WTC11 (cell line): ENCODE results near the gene DMTF1. TPM values are rescaled to one million over a fixed set of nuclear protein-coding genes. Genes with fewer than 3 reads are reported as not detected.

Source experiments
- ATAC-seq: fragments of 200-7000 bp; cut with Tn5 transposase; 2 replicates; pipeline ENCODE4 v1.10.0; 2021; ENCODE audit warnings: mild to moderate bottlenecking, moderate library complexity
- CTCF ChIA-PET: fragments of 300-600 bp; sonication (Branson Sonifier 250); formaldehyde crosslinking; loops from one replicate; lab custom pipeline; 2021; ENCODE audit warnings: antibody characterized with exemption; lab: Charles Lee
- POLR2A ChIA-PET: fragments of 350-600 bp; sonication (Branson Sonifier 250); formaldehyde crosslinking; loops from one replicate; lab custom pipeline; 2021; ENCODE audit warnings: antibody characterized with exemption; lab: Charles Lee
- DNase-seq: peaks from one replicate; pipeline ENCODE4 v3.0.0; 2021; ENCODE audit warnings: low spot score
- H3K27ac Mint-ChIP-seq: 2 replicates; pipeline ENCODE4 v1.8.0; 2021; ENCODE audit warnings: mixed read lengths
- H3K27me3 Mint-ChIP-seq: 2 replicates; pipeline ENCODE4 v1.8.0; 2021; ENCODE audit warnings: low read depth, mild to moderate bottlenecking, moderate library complexity, mixed read lengths
- H3K36me3 Mint-ChIP-seq: 2 replicates; pipeline ENCODE4 v1.8.0; 2021; ENCODE audit warnings: mixed read lengths
- H3K4me1 Mint-ChIP-seq: 2 replicates; pipeline ENCODE4 v1.8.0; 2022; ENCODE audit warnings: mixed read lengths
- H3K4me3 Mint-ChIP-seq: 2 replicates; pipeline ENCODE4 v1.8.0; 2021; ENCODE audit warnings: mild to moderate bottlenecking, moderate library complexity, mixed read lengths
- H3K9me3 Mint-ChIP-seq: 2 replicates; pipeline ENCODE4 v1.8.0; 2021; ENCODE audit warnings: mixed read lengths
- AR ChIP-seq: fragments of 250-450 bp; sonication (Bioruptor Pico); IDR thresholded peaks from 2 replicates; pipeline ENCODE4 v1.9.0; 2021; ENCODE audit warnings: mild to moderate bottlenecking
- CTCF ChIP-seq: fragments of 200-600 bp; IDR thresholded peaks from 2 replicates; pipeline ENCODE4 v1.8.0; 2022; ENCODE audit warnings: antibody characterized with exemption
- E2F1 ChIP-seq: sonication (generic); formaldehyde crosslinking; IDR thresholded peaks from 2 replicates; pipeline ENCODE4 v1.8.0; 2022; ENCODE audit warnings: mild to moderate bottlenecking, missing genetic modification reagents
- E2F4 ChIP-seq: sonication (generic); formaldehyde crosslinking; IDR thresholded peaks from 2 replicates; pipeline ENCODE4 v1.8.1; 2022; ENCODE audit warnings: low read depth, mild to moderate bottlenecking, moderate library complexity, missing genetic modification reagents, borderline replicate concordance
- ERG ChIP-seq: fragments of 250-450 bp; sonication (Bioruptor Pico); IDR thresholded peaks from 2 replicates; pipeline ENCODE4 v1.8.0; 2021; ENCODE audit warnings: mild to moderate bottlenecking
- ETV6 ChIP-seq: sonication (generic); formaldehyde crosslinking; IDR thresholded peaks from 2 replicates; pipeline ENCODE4 v1.8.1; 2022; ENCODE audit warnings: mild to moderate bottlenecking, missing genetic modification reagents
- FOXK1 ChIP-seq: sonication (generic); formaldehyde crosslinking; IDR thresholded peaks from 2 replicates; pipeline ENCODE4 v1.8.0; 2022; ENCODE audit warnings: mild to moderate bottlenecking, moderate library complexity, missing genetic modification reagents
- FOXP1 ChIP-seq: sonication (generic); formaldehyde crosslinking; IDR thresholded peaks from 2 replicates; pipeline ENCODE4 v1.8.0; 2022; ENCODE audit warnings: missing genetic modification reagents, mild to moderate bottlenecking, moderate library complexity, borderline replicate concordance
- GRHL2 ChIP-seq: fragments of 250-450 bp; sonication (Bioruptor Pico); IDR thresholded peaks from 2 replicates; pipeline ENCODE4 v1.8.0; 2022; ENCODE audit warnings: mild to moderate bottlenecking, moderate library complexity; ENCODE audit not compliant: insufficient replicate concordance, severe bottlenecking
- MAX ChIP-seq: sonication (generic); formaldehyde crosslinking; IDR thresholded peaks from 2 replicates; pipeline ENCODE4 v1.8.0; 2022; ENCODE audit warnings: mild to moderate bottlenecking, missing genetic modification reagents
- PRRX2 ChIP-seq: fragments of 250-450 bp; sonication (Bioruptor Pico); IDR thresholded peaks from 2 replicates; pipeline ENCODE4 v1.8.0; 2021; ENCODE audit warnings: mild to moderate bottlenecking
- SMAD4 ChIP-seq: sonication (generic); formaldehyde crosslinking; IDR thresholded peaks from 2 replicates; pipeline ENCODE4 v1.8.0; 2022; ENCODE audit warnings: mild to moderate bottlenecking, missing genetic modification reagents
- STAT6 ChIP-seq: sonication (generic); formaldehyde crosslinking; conservative IDR thresholded peaks from 2 replicates; pipeline ENCODE4 v1.8.1; 2023; ENCODE audit warnings: mild to moderate bottlenecking, low read depth, missing genetic modification reagents, moderate library complexity
- TCF7 ChIP-seq: sonication (generic); formaldehyde crosslinking; IDR thresholded peaks from 2 replicates; pipeline ENCODE4 v1.8.0; 2022; ENCODE audit warnings: mild to moderate bottlenecking, low read depth, missing genetic modification reagents, moderate library complexity
- ZNF121 ChIP-seq: sonication (generic); formaldehyde crosslinking; IDR thresholded peaks from 2 replicates; pipeline ENCODE4 v1.8.0; 2023; ENCODE audit warnings: missing genetic modification reagents
- ZNF532 ChIP-seq: fragments of 250-450 bp; sonication (Bioruptor Pico); IDR thresholded peaks from 2 replicates; pipeline ENCODE4 v1.9.0; 2021; ENCODE audit warnings: mild to moderate bottlenecking, borderline replicate concordance
- ZNF671 ChIP-seq: fragments of 250-450 bp; sonication (Bioruptor Pico); IDR thresholded peaks from 2 replicates; pipeline ENCODE4 v1.8.0; 2021; ENCODE audit warnings: mild to moderate bottlenecking
- total RNA-seq: library from RNA; stranded (reverse); gene quantifications from 3 replicates; pipeline ENCODE4 v1.2.3, GENCODE V29; 2021

The DMTF1 gene
- total RNA-seq, 1 experiment from 2014 or later, result 79.3 TPM

- Mint-ChIP-seq H3K9me3 (peaks cover 13% of the 10 kb centered on the region), H3K4me1 (no peaks in the 10 kb centered on the region), H3K36me3 (peaks cover 4% of the 10 kb centered on the region), H3K27ac (no peak overlapping the region), H3K4me3 (no peak overlapping the region), H3K27me3 (no peaks in the 10 kb centered on the region)
- CTCF ChIA-PET, result no interaction called here
- POLR2A ChIA-PET, result no interaction called here
- TF ChIP-seq GRHL2 (no peak), SMAD4 (CRISPR knock-in tag) (no peak), AR (no peak), TCF7 (CRISPR knock-in tag) (no peak), E2F4 (CRISPR knock-in tag) (no peak), ZNF532 (CRISPR knock-in tag) (no peak), FOXP1 (CRISPR knock-in tag) (no peak), MAX (CRISPR knock-in tag) (no peak), E2F1 (CRISPR knock-in tag) (no peak), FOXK1 (CRISPR knock-in tag) (no peak), CTCF (no peak)
- DNase-seq (no peak), ATAC-seq (no peak)
These were observed 46.9 kb upstream of the DMTF1 start for GRCh38 chr7:87105401-87105800.

GRCh38 chr7:87106974-87107612, 45.2 kb upstream of the DMTF1 start:
- ATAC-seq (no peak), DNase-seq (no peak)
- no peak overlapping the region for H3K27ac Mint-ChIP-seq
- ChIA-PET CTCF (no interaction called here), POLR2A (no interaction called here)
- peaks cover 4% of the 10 kb centered on the region for H3K36me3 Mint-ChIP-seq
- no peaks in the 10 kb centered on the region for H3K4me1 Mint-ChIP-seq
- H3K9me3 Mint-ChIP-seq, result peaks cover 13% of the 10 kb centered on the region
- H3K27me3 Mint-ChIP-seq, result no peaks in the 10 kb centered on the region
- no peak overlapping the region for H3K4me3 Mint-ChIP-seq
- TF ChIP-seq ZNF121 (CRISPR knock-in tag), result no peak
- no peak for TF ChIP-seq ETV6 (CRISPR knock-in tag)
- no peak for TF ChIP-seq ERG (CRISPR knock-in tag)
- no peak for TF ChIP-seq ZNF671 (CRISPR knock-in tag)
- no peak for TF ChIP-seq STAT6 (CRISPR knock-in tag)
- no peak for TF ChIP-seq PRRX2 (CRISPR knock-in tag)
